Bronchial epithelial cell (primary cell): ENCODE results near the gene SH2D5. TPM values are rescaled to one million over a fixed set of nuclear protein-coding genes. Genes with fewer than 3 reads are reported as not detected.

Source experiments
- DNase-seq: peaks from one replicate; pipeline ENCODE4 v3.0.0-alpha.2; 2010; ENCODE audit warnings: low read depth
- FAIRE-seq: peaks from 2 replicates; lab custom pipeline; 2011; peaks lifted over from hg19 to GRCh38; lab: Jason Lieb, UNC
- H3K27me3 ChIP-seq: 2 replicates; pipeline ENCODE4 v1.5.1; 2011; ENCODE audit warnings: low read length; ENCODE audit not compliant: control insufficient read depth, insufficient read depth
- H3K36me3 ChIP-seq: 2 replicates; pipeline ENCODE4 v1.5.1; 2011; ENCODE audit warnings: low read length; ENCODE audit not compliant: control insufficient read depth, insufficient read depth
- H3K4me3 ChIP-seq: 2 replicates; pipeline ENCODE4 v1.5.1; 2011; ENCODE audit warnings: mild to moderate bottlenecking, low read depth, low read length, control low read depth
- total RNA-seq: library from RNA; depleted of rRNA; stranded (reverse); fragments of >200 nt; gene quantifications from 2 replicates; pipeline ENCODE4 v1.2.1, GENCODE V29; 2014
- TF ChIP-seq, protein P1 (sequence below): IDR thresholded peaks from 2 replicates; pipeline ENCODE4 v1.5.1; 2011; ENCODE audit warnings: mild to moderate bottlenecking, moderate library complexity, low read length, control low read depth, inconsistent platforms; ENCODE audit not compliant: insufficient read depth, severe bottlenecking

Gene SH2D5
- total RNA-seq, 1 donor from 2014 or later, result 55.3 TPM

DNA sequence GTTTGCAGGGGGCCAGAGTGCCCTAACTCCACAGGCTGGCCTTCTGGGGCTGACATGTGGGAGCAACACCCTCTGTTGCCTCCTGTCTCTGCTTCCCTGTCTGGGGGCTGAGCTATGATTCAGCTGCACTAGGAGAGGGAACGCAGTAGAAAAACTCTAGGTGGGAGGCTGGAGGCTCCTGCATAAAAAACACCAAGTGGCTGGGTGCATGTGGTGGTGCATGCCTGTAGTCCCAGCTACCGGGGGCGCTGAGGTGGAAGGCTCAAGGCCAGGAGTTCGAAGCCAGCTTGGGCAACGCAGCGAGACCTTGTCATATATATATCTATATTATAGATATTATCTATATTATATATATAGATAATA lies 20.3 kb downstream of the SH2D5 start:
- TF ChIP-seq, protein P1, sequence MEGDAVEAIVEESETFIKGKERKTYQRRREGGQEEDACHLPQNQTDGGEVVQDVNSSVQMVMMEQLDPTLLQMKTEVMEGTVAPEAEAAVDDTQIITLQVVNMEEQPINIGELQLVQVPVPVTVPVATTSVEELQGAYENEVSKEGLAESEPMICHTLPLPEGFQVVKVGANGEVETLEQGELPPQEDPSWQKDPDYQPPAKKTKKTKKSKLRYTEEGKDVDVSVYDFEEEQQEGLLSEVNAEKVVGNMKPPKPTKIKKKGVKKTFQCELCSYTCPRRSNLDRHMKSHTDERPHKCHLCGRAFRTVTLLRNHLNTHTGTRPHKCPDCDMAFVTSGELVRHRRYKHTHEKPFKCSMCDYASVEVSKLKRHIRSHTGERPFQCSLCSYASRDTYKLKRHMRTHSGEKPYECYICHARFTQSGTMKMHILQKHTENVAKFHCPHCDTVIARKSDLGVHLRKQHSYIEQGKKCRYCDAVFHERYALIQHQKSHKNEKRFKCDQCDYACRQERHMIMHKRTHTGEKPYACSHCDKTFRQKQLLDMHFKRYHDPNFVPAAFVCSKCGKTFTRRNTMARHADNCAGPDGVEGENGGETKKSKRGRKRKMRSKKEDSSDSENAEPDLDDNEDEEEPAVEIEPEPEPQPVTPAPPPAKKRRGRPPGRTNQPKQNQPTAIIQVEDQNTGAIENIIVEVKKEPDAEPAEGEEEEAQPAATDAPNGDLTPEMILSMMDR, result no peak
- H3K4me3 ChIP-seq, result no peak overlapping the region
- DNase-seq (no peak), FAIRE-seq (no peak)
- H3K36me3 ChIP-seq, result no peaks in the 10 kb centered on the region
- no peaks in the 10 kb centered on the region for H3K27me3 ChIP-seq

DNA sequence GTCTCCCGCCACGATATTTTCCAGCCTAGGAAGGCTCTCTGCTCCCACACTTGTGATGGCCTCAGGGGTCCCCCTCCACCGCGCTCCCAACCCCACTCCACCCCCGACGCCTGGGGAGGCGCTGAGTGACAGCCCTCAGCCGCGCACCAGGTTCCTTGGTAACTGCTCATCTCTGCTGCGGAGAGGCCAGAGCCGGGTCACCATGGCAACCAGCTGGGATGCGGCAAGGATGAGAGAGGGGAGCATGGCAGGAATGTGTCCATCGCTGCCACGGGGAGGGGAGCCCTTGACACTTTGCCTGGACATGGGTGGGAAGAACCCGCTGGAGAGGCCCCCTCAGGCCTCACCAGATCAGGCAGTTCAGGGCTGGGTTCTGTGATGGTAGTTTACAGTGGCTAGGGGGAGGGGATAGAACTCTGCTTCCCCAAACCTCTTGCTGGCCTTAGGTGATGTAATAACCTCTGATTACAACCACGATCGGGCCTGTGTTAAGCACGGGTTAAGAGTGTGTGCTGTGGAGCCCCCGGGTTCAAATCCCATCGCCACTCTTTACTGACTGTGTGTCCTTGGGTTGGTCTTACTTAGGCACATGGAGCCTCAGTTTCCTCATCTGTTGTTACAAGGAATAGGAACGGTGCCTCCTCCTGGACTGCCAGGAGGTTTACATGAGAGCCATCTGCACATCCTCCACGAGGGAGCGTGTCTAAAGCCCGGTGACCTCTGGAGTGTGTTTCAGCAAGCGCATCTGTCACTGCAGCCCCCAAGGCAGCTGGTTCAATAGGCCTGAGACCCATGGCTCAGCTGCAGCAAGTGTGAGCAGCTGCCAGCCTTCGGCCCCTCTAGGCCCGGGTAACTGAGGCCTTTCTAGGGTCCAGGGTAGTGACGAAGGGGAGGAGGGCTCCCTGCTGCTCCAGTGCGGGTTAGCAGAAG lies 21.0 kb downstream of the SH2D5 start:
- TF ChIP-seq, protein P1, result no peak
- no peak for DNase-seq
- Histone ChIP-seq H3K36me3 (no peaks in the 10 kb centered on the region), H3K27me3 (no peaks in the 10 kb centered on the region), H3K4me3 (no peak overlapping the region)
- FAIRE-seq, result no peak

- Histone ChIP-seq H3K36me3 (no peaks in the 10 kb centered on the region), H3K4me3 (no peak overlapping the region), H3K27me3 (no peaks in the 10 kb centered on the region)
- TF ChIP-seq, protein P1, result no peak
- DNase-seq (no peak), FAIRE-seq (no peak)
Measured at GRCh38 chr1:20710469-20711284, 21.8 kb downstream of the SH2D5 start.

GRCh38 chr1:20709868-20710267 lies 22.6 kb downstream of the SH2D5 start:
- TF ChIP-seq, protein P1, result no peak
- no peak for FAIRE-seq

GRCh38 chr1:20708891-20709290 lies 23.6 kb downstream of the SH2D5 start:
- Histone ChIP-seq H3K4me3 (no peak overlapping the region), H3K27me3 (no peaks in the 10 kb centered on the region), H3K36me3 (no peaks in the 10 kb centered on the region)
- DNase-seq (no peak), FAIRE-seq (no peak)
- TF ChIP-seq, protein P1, result no peak

More at GRCh38 chr1:20709868-20710267, 22.6 kb downstream of the SH2D5 start:
- no peak overlapping the region for H3K4me3 ChIP-seq
- H3K36me3 ChIP-seq, result no peaks in the 10 kb centered on the region
- no peak for DNase-seq
- no peaks in the 10 kb centered on the region for H3K27me3 ChIP-seq
